Transverse colon (tissue), 4 donors: ENCODE data around the gene MPP2. TPM values are rescaled to one million over a fixed set of nuclear protein-coding genes. Genes with fewer than 3 reads are reported as not detected.

Source experiments
- DNase-seq: peaks from one replicate; pipeline ENCODE4 v3.0.0-alpha.2; 2019
- H3K27ac ChIP-seq, 4 donors: fragments of 200-600 bp; sonication (generic); 2 replicates each; pipeline ENCODE4 v1.5.1; 2016 to 2018; ENCODE audit warnings: inconsistent platforms in 4 of 4
- H3K27me3 ChIP-seq: fragments of 200-600 bp; sonication (generic); 2 replicates; pipeline ENCODE4 v1.5.1; 2017; ENCODE audit warnings: inconsistent platforms
- H3K36me3 ChIP-seq, 4 donors: fragments of 200-600 bp; sonication (generic); 2 replicates each; pipeline ENCODE4 v1.5.1; 2017 to 2019; ENCODE audit warnings: inconsistent platforms in 4 of 4
- H3K4me1 ChIP-seq, 4 donors: fragments of 200-600 bp; sonication (generic); 2 replicates each; pipeline ENCODE4 v1.5.1; 2017 to 2020; ENCODE audit warnings: inconsistent platforms in 4 of 4
- H3K4me3 ChIP-seq, 4 donors: fragments of 200-600 bp; sonication (generic); 1 replicate in 1 of 4; 2 replicates in 3 of 4; pipeline versions ENCODE4 v1.5.1 to v1.6.1; 2017 to 2019; ENCODE audit warnings: inconsistent platforms in 4 of 4
- H3K9me3 ChIP-seq, 2 donors: fragments of 200-600 bp; sonication (generic); 2 replicates each; pipeline ENCODE4 v1.5.1; 2017 to 2019; ENCODE audit warnings: inconsistent platforms in 2 of 2
- CTCF ChIP-seq, 5 experiments: fragments of 200-600 bp in 3 of 5; fragments of 450-650 bp in 2 of 5; sonication (generic) in 3 of 5; IDR thresholded peaks; 1 replicate in 2 of 5; 2 replicates in 3 of 5; pipeline ENCODE4 v1.5.1; 2016 to 2017; ENCODE audit warnings: antibody characterized with exemption in 5 of 5, inconsistent platforms in 3 of 5, mild to moderate bottlenecking in 2 of 5, moderate library complexity in 1 of 5
- EP300 ChIP-seq: sonication (generic); formaldehyde crosslinking; IDR thresholded peaks from one replicate; pipeline ENCODE4 v1.6.1; 2017; ENCODE audit warnings: antibody characterized with exemption, low read depth
- POLR2A ChIP-seq: fragments of 450-650 bp; IDR thresholded peaks from one replicate; pipeline ENCODE4 v1.6.1; 2016; ENCODE audit warnings: antibody characterized with exemption, mild to moderate bottlenecking, moderate library complexity
- POLR2AphosphoS5 ChIP-seq, 3 donors: sonication (generic); formaldehyde crosslinking; IDR thresholded peaks; one replicate each; pipeline ENCODE4 v1.6.1; 2016; ENCODE audit warnings: antibody characterized with exemption in 3 of 3
- WGBS, 2 donors: methylation state at CpG; one replicate each; pipeline ENCODE4 v1.1.5; 2018; ENCODE audit warnings: low coverage in 1 of 2; 5-methylcytosine and 5-hydroxymethylcytosine counted together
- in situ Hi-C, 4 donors: fragments of 200-750 bp; cut with MboI; loops; one replicate each; pipeline versions ENCODE4 v1.15.0 to v1.15.1; 2017; ENCODE audit warnings: low sequenced_read_pairs in 3 of 4, low pct_ligation_motif_present in 1 of 4, low pct_unique_long_range_greater_than_20kb in 1 of 4
- intact Hi-C: fragments of 100-400 bp; cut with DNase I; formaldehyde crosslinking; loops from one replicate; pipeline ENCODE4 v1.15.1; 2023; ENCODE audit warnings: low total_unique reads
- total RNA-seq, 4 donors: library from RNA; depleted of rRNA; stranded (reverse); fragments of >200 nt; gene quantifications; one replicate each; pipeline ENCODE4 v1.1.0, GENCODE V29; 2016

MPP2 gene
- total RNA-seq, 4 donors from 2014 or later = 3.4 to 4.9 (median 4.2) TPM

- no peaks in the 10 kb centered on the region for H3K9me3 ChIP-seq
- no peak for DNase-seq
- intact Hi-C loops = no loop called here
- H3K4me1 ChIP-seq = peaks cover 4 to 7% (median 6%) of the 10 kb centered on the region in 4 donors
- no peaks in the 10 kb centered on the region for H3K36me3 ChIP-seq
- no peak overlapping the region for H3K4me3 ChIP-seq
- WGBS, 2 donors = 74% methylated on average over 12 of the region's 12 CpGs; no CpG with 5 or more reads in 1 of the 2 donors
- in situ Hi-C loops = loop anchor here in 1 of 4 donors (25.0 kb wide), 1 partner anchor 106 kb away; no protein-coding TSS in a partner anchor
- H3K27me3 ChIP-seq = peaks cover under 1% of the 10 kb centered on the region
- no peak for TF ChIP-seq POLR2A
- H3K27ac ChIP-seq = no peak overlapping the region
Measured at GRCh38 chr17:43881181-43881580, 26.2 kb downstream of the MPP2 start.

- H3K36me3 ChIP-seq = no peaks in the 10 kb centered on the region
- in situ Hi-C loops = loop anchor here in 1 of 4 donors (25.0 kb wide), 1 partner anchor 107 kb away; no protein-coding TSS in a partner anchor
- H3K27ac ChIP-seq = no peak overlapping the region
- intact Hi-C loops = no loop called here
- WGBS, 2 donors = 74 to 83% methylated on average over 1 to 17 of the region's 20 CpGs
- peak; percentile 66 for DNase-seq
- H3K4me3 ChIP-seq = no peak overlapping the region
- no peaks in the 10 kb centered on the region for H3K9me3 ChIP-seq
- H3K27me3 ChIP-seq = no peaks in the 10 kb centered on the region
- peaks cover 4 to 7% (median 6%) of the 10 kb centered on the region in 4 donors for H3K4me1 ChIP-seq
- TF ChIP-seq POLR2A (no peak), CTCF (IDR thresholded peaks at IDR 0.05) (peak; percentile 70 to 85 (median 80)), EP300 (no peak), POLR2AphosphoS5 (IDR thresholded peaks at IDR 0.05) (no peak)
Measured at GRCh38 chr17:43880420-43880991, 26.8 kb downstream of the MPP2 start.

GRCh38 chr17:43879723-43880419, 27.5 kb downstream of the MPP2 start:
- Histone ChIP-seq H3K9me3 (no peaks in the 10 kb centered on the region), H3K4me3 (no peak overlapping the region), H3K27ac (no peak overlapping the region), H3K36me3 (no peaks in the 10 kb centered on the region), H3K27me3 (no peaks in the 10 kb centered on the region), H3K4me1 (peaks cover 4 to 11% (median 8%) of the 10 kb centered on the region in 4 donors)
- in situ Hi-C loops = loop anchor here in 1 of 4 donors (25.0 kb wide), 1 partner anchor 107 kb away; no protein-coding TSS in a partner anchor
- no peak for DNase-seq
- 79% methylated on average over 16 of the region's 20 CpGs; no CpG with 5 or more reads in 1 of the 2 donors for WGBS, 2 donors
- intact Hi-C loops = no loop called here
- TF ChIP-seq POLR2A = no peak
- no peak for TF ChIP-seq POLR2AphosphoS5 (IDR thresholded peaks at IDR 0.05)
- TF ChIP-seq CTCF (IDR thresholded peaks at IDR 0.05) = no peak
- TF ChIP-seq EP300 = no peak

- Histone ChIP-seq H3K9me3 (no peaks in the 10 kb centered on the region), H3K27me3 (no peaks in the 10 kb centered on the region), H3K27ac (peak overlapping the region in 1 of 4 donors; percentile 0), H3K36me3 (no peaks in the 10 kb centered on the region), H3K4me1 (peaks cover 7 to 24% (median 16%) of the 10 kb centered on the region in 4 donors), H3K4me3 (no peak overlapping the region)
- intact Hi-C loops = no loop called here
- TF ChIP-seq POLR2A = no peak
- no peak for TF ChIP-seq POLR2AphosphoS5 (IDR thresholded peaks at IDR 0.05)
- TF ChIP-seq CTCF (IDR thresholded peaks at IDR 0.05) = peak; percentile 90 to 97 (median 96)
- TF ChIP-seq EP300 = no peak
- peak; percentile 82 for DNase-seq
- in situ Hi-C loops = loop anchor here in 1 of 4 donors (25.0 kb wide), 1 partner anchor 109 kb away; no protein-coding TSS in a partner anchor
- 28% methylated on average over 8 of the region's 13 CpGs; no CpG with 5 or more reads in 1 of the 2 donors for WGBS, 2 donors
Measured at GRCh38 chr17:43878260-43879175, 28.8 kb downstream of the MPP2 start.
